Fibroblast of gingiva (primary cell): ENCODE data around the gene JOSD2.
"Not testable (repeated sequence)": the region's sequence is repeated elsewhere in the genome, so short reads cannot be mapped to it uniquely, and the experiment has no call there.

Experiments
- DNase-seq: peaks from one replicate; pipeline ENCODE4 v3.0.0-alpha.2; 2011; ENCODE audit warnings: low read depth

Gene JOSD2

GRCh38 chr19:50547385-50548190 is 36.6 kb upstream of the JOSD2 start:
- no peak for DNase-seq

GRCh38 chr19:50546527-50547221 is 35.7 kb upstream of the JOSD2 start:
- no peak for DNase-seq

GRCh38 chr19:50542943-50543342 is 32.0 kb upstream of the JOSD2 start:
- no peak for DNase-seq

- peak; percentile 60 for DNase-seq
These were observed 26.8 kb upstream of the JOSD2 start for GRCh38 chr19:50537769-50538230.

- no peak for DNase-seq
These were observed 26.3 kb upstream of the JOSD2 start for GRCh38 chr19:50537306-50537685.

GRCh38 chr19:50536662-50537305 is 25.8 kb upstream of the JOSD2 start:
- DNase-seq, result no peak

- no peak for DNase-seq
These were observed 24.7 kb upstream of the JOSD2 start for GRCh38 chr19:50535672-50536187.

- no peak for DNase-seq
These were observed 23.5 kb upstream of the JOSD2 start for GRCh38 chr19:50534478-50534877.

- DNase-seq, result no peak
These were observed 22.0 kb upstream of the JOSD2 start for GRCh38 chr19:50532952-50533351.

- no peak for DNase-seq
These were observed 20.2 kb upstream of the JOSD2 start for GRCh38 chr19:50531171-50531612.

GRCh38 chr19:50528052-50528451 is 17.1 kb upstream of the JOSD2 start:
- not testable (repeated sequence) for DNase-seq

- DNase-seq, result no peak
These were observed 11.9 kb upstream of the JOSD2 start for GRCh38 chr19:50522881-50523280.

GRCh38 chr19:50520822-50521465 is 10.0 kb upstream of the JOSD2 start:
- no peak for DNase-seq

GRCh38 chr19:50519006-50519575 is 8.1 kb upstream of the JOSD2 start:
- DNase-seq, result no peak

- DNase-seq, result no peak
These were observed 7.4 kb upstream of the JOSD2 start for GRCh38 chr19:50518091-50519005.

- no peak for DNase-seq
These were observed 6.7 kb upstream of the JOSD2 start for GRCh38 chr19:50517704-50518075.

GRCh38 chr19:50516964-50517703 is 6.1 kb upstream of the JOSD2 start:
- DNase-seq, result no peak

- DNase-seq, result no peak
These were observed 5.5 kb upstream of the JOSD2 start for GRCh38 chr19:50516456-50516855.

- no peak for DNase-seq
These were observed 4.2 kb upstream of the JOSD2 start for GRCh38 chr19:50515168-50515561.
